ENCODE results near the gene ATP13A5. TPM values are rescaled to one million over a fixed set of nuclear protein-coding genes. Genes with fewer than 3 reads are reported as not detected.

ATP13A5 gene
- total and polyA plus RNA-seq, 2 of the 8 experiments (the other 6 are each of a cell fraction or from before 2014, with no cell fraction given) = not detected

DNA sequence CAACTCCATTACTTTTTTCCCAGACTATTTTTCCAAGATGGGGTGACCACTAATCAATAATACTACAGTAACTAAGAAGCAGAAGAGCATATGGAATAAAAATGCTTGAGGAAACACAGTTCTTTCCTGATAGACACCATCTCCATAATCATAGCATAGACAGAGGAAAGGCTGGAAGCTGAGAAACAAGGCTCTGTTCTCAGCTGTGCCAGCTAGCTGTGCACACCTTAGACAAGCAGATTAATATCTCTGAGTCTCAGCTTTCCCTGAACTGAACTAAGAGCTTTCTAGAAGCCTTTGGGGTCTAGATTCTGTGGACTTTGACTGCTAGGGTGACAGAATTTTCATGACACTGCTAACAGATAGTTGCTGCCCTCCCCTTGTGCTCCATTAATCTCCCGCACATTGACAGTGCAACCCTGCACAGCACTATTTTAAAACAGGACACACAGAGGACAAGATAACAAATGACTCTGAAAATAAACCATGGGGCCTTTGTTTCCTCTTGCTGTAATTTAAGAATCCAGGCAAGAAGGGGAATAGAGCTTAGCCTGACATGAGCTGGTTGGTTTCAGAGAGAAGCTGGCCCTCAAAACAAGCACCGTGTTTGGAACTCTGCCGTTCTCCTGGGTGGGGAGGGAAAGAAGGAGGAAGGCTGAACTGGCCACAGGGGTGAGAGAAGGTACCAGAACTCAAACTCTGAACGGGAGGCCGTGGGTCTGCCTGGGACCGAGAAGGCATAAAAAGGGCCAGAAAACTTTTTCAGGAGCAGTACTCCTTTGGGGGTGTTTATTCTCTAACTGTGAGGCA is 67.4 kb downstream of the ATP13A5 start (continued):
- TF ChIP-seq, protein P1, sequence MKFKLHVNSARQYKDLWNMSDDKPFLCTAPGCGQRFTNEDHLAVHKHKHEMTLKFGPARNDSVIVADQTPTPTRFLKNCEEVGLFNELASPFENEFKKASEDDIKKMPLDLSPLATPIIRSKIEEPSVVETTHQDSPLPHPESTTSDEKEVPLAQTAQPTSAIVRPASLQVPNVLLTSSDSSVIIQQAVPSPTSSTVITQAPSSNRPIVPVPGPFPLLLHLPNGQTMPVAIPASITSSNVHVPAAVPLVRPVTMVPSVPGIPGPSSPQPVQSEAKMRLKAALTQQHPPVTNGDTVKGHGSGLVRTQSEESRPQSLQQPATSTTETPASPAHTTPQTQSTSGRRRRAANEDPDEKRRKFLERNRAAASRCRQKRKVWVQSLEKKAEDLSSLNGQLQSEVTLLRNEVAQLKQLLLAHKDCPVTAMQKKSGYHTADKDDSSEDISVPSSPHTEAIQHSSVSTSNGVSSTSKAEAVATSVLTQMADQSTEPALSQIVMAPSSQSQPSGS (IDR thresholded peaks at IDR 0.05; ENCODE audit: low read length) = no peak
- no peak for TF ChIP-seq SP1 (IDR thresholded peaks at IDR 0.05; ENCODE audit: low read depth, low read length)
- no peak for TF ChIP-seq RBBP5 (IDR thresholded peaks at IDR 0.05; ENCODE audit: borderline replicate concordance, low read depth, low read length)
- TF ChIP-seq, protein P2, sequence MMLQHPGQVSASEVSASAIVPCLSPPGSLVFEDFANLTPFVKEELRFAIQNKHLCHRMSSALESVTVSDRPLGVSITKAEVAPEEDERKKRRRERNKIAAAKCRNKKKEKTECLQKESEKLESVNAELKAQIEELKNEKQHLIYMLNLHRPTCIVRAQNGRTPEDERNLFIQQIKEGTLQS (IDR thresholded peaks at IDR 0.05; ENCODE audit: insufficient read depth, low read depth, low read length) = no peak
- no peak for TF ChIP-seq CTBP2 (IDR thresholded peaks at IDR 0.05; ENCODE audit: borderline replicate concordance, insufficient read depth, insufficient read length, low read length)
